MM.1S (cell line): Measurements from ENCODE around the gene CCR2.

Source experiments
- CTCF ChIP-seq: fragments of 300-600 bp; sonication (generic); IDR thresholded peaks from 2 replicates; pipeline ENCODE4 v1.5.1; 2016; ENCODE audit warnings: antibody characterized with exemption, low read length, mixed read lengths
- EZH2 ChIP-seq: fragments of 300-600 bp; sonication (generic); optimal IDR thresholded peaks from 2 replicates; pipeline ENCODE3; 2017; ENCODE audit warnings: low read depth, mild to moderate bottlenecking, antibody characterized with exemption, low read length, mixed read lengths
- EZH2phosphoT487 ChIP-seq: fragments of 300-600 bp; sonication (generic); IDR thresholded peaks from 2 replicates; pipeline ENCODE4 v1.6.1; 2018; ENCODE audit warnings: antibody characterized with exemption, low read length

- TF ChIP-seq CTCF (no peak), EZH2phosphoT487 (no peak), EZH2 (no peak)
Observed at GRCh38 chr3:46398186-46398955, 44.5 kb downstream of the CCR2 start.
